ENCODE data around the gene TMTC1. TPM values are rescaled to one million over a fixed set of nuclear protein-coding genes. Genes with fewer than 3 reads are reported as not detected.

Gene TMTC1
- total and polyA plus RNA-seq, 4 donors, result 20.5 to 87.6 (median 34.5) TPM

- H3K4me3 ChIP-seq (ENCODE audit: low read depth, low read length), result no peak overlapping the region
- H3K36me3 ChIP-seq (ENCODE audit: control insufficient read depth, insufficient read depth, low read length), result no peaks in the 10 kb centered on the region
- no CpG with 5 or more reads among the region's 1 CpG for WGBS (ENCODE audit: insufficient coverage)
- H3K27ac ChIP-seq (ENCODE audit: low read depth, low read length), result no peak overlapping the region
- no peaks in the 10 kb centered on the region for H3K4me1 ChIP-seq (ENCODE audit: control insufficient read depth, insufficient read depth, low read length)
- H3K9me3 ChIP-seq (ENCODE audit: control insufficient read depth, insufficient read depth, low read length), result no peaks in the 10 kb centered on the region
- H3K27me3 ChIP-seq (ENCODE audit: control insufficient read depth, insufficient read depth, low read length), result no peaks in the 10 kb centered on the region
- no peak for DNase-seq (ENCODE audit: low read depth in 4 of 6, low spot score in 6 of 6)
These were observed 252.3 kb downstream of the TMTC1 start for GRCh38 chr12:29531471-29531870.

- no peak for DNase-seq (ENCODE audit: low read depth in 4 of 6, low spot score in 6 of 6)
- Histone ChIP-seq H3K4me3 (ENCODE audit: low read depth, low read length) (no peak overlapping the region), H3K27ac (ENCODE audit: low read depth, low read length) (no peak overlapping the region), H3K9me3 (ENCODE audit: control insufficient read depth, insufficient read depth, low read length) (no peaks in the 10 kb centered on the region), H3K4me1 (ENCODE audit: control insufficient read depth, insufficient read depth, low read length) (no peaks in the 10 kb centered on the region), H3K27me3 (ENCODE audit: control insufficient read depth, insufficient read depth, low read length) (no peaks in the 10 kb centered on the region), H3K36me3 (ENCODE audit: control insufficient read depth, insufficient read depth, low read length) (no peaks in the 10 kb centered on the region)
- 84% methylated on average over 2 of the region's 4 CpGs for WGBS (ENCODE audit: insufficient coverage)
These were observed 253.3 kb downstream of the TMTC1 start for GRCh38 chr12:29530436-29530835.

GRCh38 chr12:29528161-29528560 is 255.6 kb downstream of the TMTC1 start:
- no peaks in the 10 kb centered on the region for H3K9me3 ChIP-seq (ENCODE audit: control insufficient read depth, insufficient read depth, low read length)
- H3K27me3 ChIP-seq (ENCODE audit: control insufficient read depth, insufficient read depth, low read length), result no peaks in the 10 kb centered on the region
- no peaks in the 10 kb centered on the region for H3K4me1 ChIP-seq (ENCODE audit: control insufficient read depth, insufficient read depth, low read length)
- no CpG with 5 or more reads among the region's 4 CpGs for WGBS (ENCODE audit: insufficient coverage)
- no peaks in the 10 kb centered on the region for H3K36me3 ChIP-seq (ENCODE audit: control insufficient read depth, insufficient read depth, low read length)
- no peak overlapping the region for H3K27ac ChIP-seq (ENCODE audit: low read depth, low read length)
- peak in 2 of 6 donors; percentile 17 to 77 for DNase-seq (ENCODE audit: low read depth in 4 of 6, low spot score in 6 of 6)
- H3K4me3 ChIP-seq (ENCODE audit: low read depth, low read length), result no peak overlapping the region

GRCh38 chr12:29521951-29522350 is 261.8 kb downstream of the TMTC1 start:
- no peaks in the 10 kb centered on the region for H3K36me3 ChIP-seq (ENCODE audit: control insufficient read depth, insufficient read depth, low read length)
- DNase-seq (ENCODE audit: low read depth in 4 of 6, low spot score in 6 of 6), result no peak
- WGBS (ENCODE audit: insufficient coverage), result no CpG with 5 or more reads among the region's 2 CpGs

GRCh38 chr12:29519585-29520182 is 264.1 kb downstream of the TMTC1 start:
- no peaks in the 10 kb centered on the region for H3K4me1 ChIP-seq (ENCODE audit: control insufficient read depth, insufficient read depth, low read length)
- no peaks in the 10 kb centered on the region for H3K36me3 ChIP-seq (ENCODE audit: control insufficient read depth, insufficient read depth, low read length)
- H3K27ac ChIP-seq (ENCODE audit: low read depth, low read length), result no peak overlapping the region
- DNase-seq (ENCODE audit: low read depth in 4 of 6, low spot score in 6 of 6), result peak; percentile 31 to 94 (median 54)
- no peak overlapping the region for H3K4me3 ChIP-seq (ENCODE audit: low read depth, low read length)
- H3K9me3 ChIP-seq (ENCODE audit: control insufficient read depth, insufficient read depth, low read length), result no peaks in the 10 kb centered on the region
- H3K27me3 ChIP-seq (ENCODE audit: control insufficient read depth, insufficient read depth, low read length), result no peaks in the 10 kb centered on the region

More at GRCh38 chr12:29521951-29522350, 261.8 kb downstream of the TMTC1 start:
- H3K4me3 ChIP-seq (ENCODE audit: low read depth, low read length), result no peak overlapping the region
- H3K9me3 ChIP-seq (ENCODE audit: control insufficient read depth, insufficient read depth, low read length), result no peaks in the 10 kb centered on the region
- no peak overlapping the region for H3K27ac ChIP-seq (ENCODE audit: low read depth, low read length)
- no peaks in the 10 kb centered on the region for H3K27me3 ChIP-seq (ENCODE audit: control insufficient read depth, insufficient read depth, low read length)
- H3K4me1 ChIP-seq (ENCODE audit: control insufficient read depth, insufficient read depth, low read length), result no peaks in the 10 kb centered on the region

GRCh38 chr12:29518407-29518806 is 265.3 kb downstream of the TMTC1 start:
- H3K27me3 ChIP-seq (ENCODE audit: control insufficient read depth, insufficient read depth, low read length), result no peaks in the 10 kb centered on the region
- H3K4me3 ChIP-seq (ENCODE audit: low read depth, low read length), result no peak overlapping the region
- H3K36me3 ChIP-seq (ENCODE audit: control insufficient read depth, insufficient read depth, low read length), result no peaks in the 10 kb centered on the region
- no peak for DNase-seq (ENCODE audit: low read depth in 4 of 6, low spot score in 6 of 6)
- H3K27ac ChIP-seq (ENCODE audit: low read depth, low read length), result no peak overlapping the region
- no peaks in the 10 kb centered on the region for H3K9me3 ChIP-seq (ENCODE audit: control insufficient read depth, insufficient read depth, low read length)
- no peaks in the 10 kb centered on the region for H3K4me1 ChIP-seq (ENCODE audit: control insufficient read depth, insufficient read depth, low read length)
- 79% methylated on average over 2 of the region's 2 CpGs for WGBS (ENCODE audit: insufficient coverage)

- Histone ChIP-seq H3K4me3 (ENCODE audit: low read depth, low read length) (no peak overlapping the region), H3K27ac (ENCODE audit: low read depth, low read length) (no peak overlapping the region), H3K27me3 (ENCODE audit: control insufficient read depth, insufficient read depth, low read length) (no peaks in the 10 kb centered on the region), H3K9me3 (ENCODE audit: control insufficient read depth, insufficient read depth, low read length) (no peaks in the 10 kb centered on the region), H3K36me3 (ENCODE audit: control insufficient read depth, insufficient read depth, low read length) (no peaks in the 10 kb centered on the region), H3K4me1 (ENCODE audit: control insufficient read depth, insufficient read depth, low read length) (no peaks in the 10 kb centered on the region)
- DNase-seq (ENCODE audit: low read depth in 4 of 6, low spot score in 6 of 6), result peak in 2 of 6 donors; percentile 31 to 56
- 79% methylated on average over 3 of the region's 7 CpGs for WGBS (ENCODE audit: insufficient coverage)
These were observed 266.5 kb downstream of the TMTC1 start for GRCh38 chr12:29517264-29517663.

GRCh38 chr12:29516431-29516875 is 267.3 kb downstream of the TMTC1 start:
- Histone ChIP-seq H3K27ac (ENCODE audit: low read depth, low read length) (no peak overlapping the region), H3K4me1 (ENCODE audit: control insufficient read depth, insufficient read depth, low read length) (no peaks in the 10 kb centered on the region), H3K9me3 (ENCODE audit: control insufficient read depth, insufficient read depth, low read length) (no peaks in the 10 kb centered on the region), H3K4me3 (ENCODE audit: low read depth, low read length) (no peak overlapping the region), H3K36me3 (ENCODE audit: control insufficient read depth, insufficient read depth, low read length) (no peaks in the 10 kb centered on the region), H3K27me3 (ENCODE audit: control insufficient read depth, insufficient read depth, low read length) (no peaks in the 10 kb centered on the region)
- WGBS (ENCODE audit: insufficient coverage), result 58% methylated on average over 1 of the region's 2 CpGs
- no peak for DNase-seq (ENCODE audit: low read depth in 4 of 6, low spot score in 6 of 6)

GRCh38 chr12:29510591-29511185 is 273.1 kb downstream of the TMTC1 start:
- Histone ChIP-seq H3K4me1 (ENCODE audit: control insufficient read depth, insufficient read depth, low read length) (no peaks in the 10 kb centered on the region), H3K36me3 (ENCODE audit: control insufficient read depth, insufficient read depth, low read length) (no peaks in the 10 kb centered on the region), H3K9me3 (ENCODE audit: control insufficient read depth, insufficient read depth, low read length) (no peaks in the 10 kb centered on the region), H3K27ac (ENCODE audit: low read depth, low read length) (no peak overlapping the region), H3K4me3 (ENCODE audit: low read depth, low read length) (no peak overlapping the region), H3K27me3 (ENCODE audit: control insufficient read depth, insufficient read depth, low read length) (no peaks in the 10 kb centered on the region)
- 82% methylated on average over 4 of the region's 6 CpGs for WGBS (ENCODE audit: insufficient coverage)
- no peak for DNase-seq (ENCODE audit: low read depth in 4 of 6, low spot score in 6 of 6)

- Histone ChIP-seq H3K4me3 (ENCODE audit: low read depth, low read length) (no peak overlapping the region), H3K36me3 (ENCODE audit: control insufficient read depth, insufficient read depth, low read length) (no peaks in the 10 kb centered on the region), H3K27me3 (ENCODE audit: control insufficient read depth, insufficient read depth, low read length) (no peaks in the 10 kb centered on the region), H3K4me1 (ENCODE audit: control insufficient read depth, insufficient read depth, low read length) (no peaks in the 10 kb centered on the region), H3K27ac (ENCODE audit: low read depth, low read length) (no peak overlapping the region), H3K9me3 (ENCODE audit: control insufficient read depth, insufficient read depth, low read length) (no peaks in the 10 kb centered on the region)
- no CpG with 5 or more reads among the region's 1 CpG for WGBS (ENCODE audit: insufficient coverage)
- no peak for DNase-seq (ENCODE audit: low read depth in 4 of 6, low spot score in 6 of 6)
These were observed 274.2 kb downstream of the TMTC1 start for GRCh38 chr12:29509503-29509902.

All from spinal cord (tissue), 10 donors.